Keratinocyte (primary cell): ENCODE data around the gene CTTN. TPM values are rescaled to one million over a fixed set of nuclear protein-coding genes. Genes with fewer than 3 reads are reported as not detected.

ENCODE experiments used
- DNase-seq: peaks from one replicate; pipeline ENCODE4 v3.0.0-alpha.2; 2011; ENCODE audit warnings: low read depth, missing footprints, low spot score
- FAIRE-seq: peaks from 2 replicates; lab custom pipeline; 2011; peaks lifted over from hg19 to GRCh38; lab: Jason Lieb, UNC
- H2AFZ ChIP-seq: 2 replicates; pipeline ENCODE4 v1.6.0; 2012; ENCODE audit warnings: low read length, control low read depth, inconsistent platforms; ENCODE audit not compliant: control insufficient read depth
- H3K27ac ChIP-seq: 2 replicates; pipeline ENCODE4 v1.5.1; 2011; ENCODE audit warnings: low read length; ENCODE audit not compliant: control insufficient read depth, insufficient read depth
- H3K27me3 ChIP-seq: 3 replicates; pipeline ENCODE4 v1.6.0; 2011; ENCODE audit warnings: low read length; ENCODE audit not compliant: control insufficient read depth, insufficient read depth; ENCODE audit errors: extremely low read depth
- H3K36me3 ChIP-seq, 2 experiments: 2 replicates in 1 of 2; 3 replicates in 1 of 2; pipeline ENCODE4 v1.5.1; 2011; ENCODE audit warnings: low read length in 2 of 2, mild to moderate bottlenecking in 1 of 2; ENCODE audit not compliant: control insufficient read depth in 2 of 2, insufficient read depth in 2 of 2; ENCODE audit errors: extremely low read depth in 1 of 2
- H3K4me1 ChIP-seq: 3 replicates; pipeline ENCODE4 v1.5.1; 2011; ENCODE audit warnings: low read length; ENCODE audit not compliant: control insufficient read depth, insufficient read depth; ENCODE audit errors: extremely low read depth
- H3K4me2 ChIP-seq: 3 replicates; pipeline ENCODE4 v1.6.0; 2011; ENCODE audit warnings: low read depth, low read length; ENCODE audit not compliant: control insufficient read depth, insufficient read depth; ENCODE audit errors: extremely low read depth
- H3K4me3 ChIP-seq, 3 experiments: fragments of 200-600 bp in 1 of 3; sonication (generic) in 1 of 3; 2 replicates in 2 of 3; 3 replicates in 1 of 3; pipeline ENCODE4 v1.5.1; 2011 to 2016; ENCODE audit warnings: low read length in 3 of 3, mild to moderate bottlenecking in 3 of 3, control low read depth in 2 of 3, inconsistent platforms in 1 of 3, low read depth in 1 of 3, mixed read lengths in 1 of 3, mixed run types in 1 of 3, moderate library complexity in 1 of 3; ENCODE audit not compliant: control insufficient read depth in 2 of 3, insufficient read depth in 2 of 3; ENCODE audit errors: extremely low read depth in 1 of 3
- H3K79me2 ChIP-seq: 2 replicates; pipeline ENCODE4 v1.6.0; 2012; ENCODE audit warnings: low read length; ENCODE audit not compliant: control insufficient read depth, insufficient read depth
- H3K9ac ChIP-seq: 3 replicates; pipeline ENCODE4 v1.6.0; 2011; ENCODE audit warnings: low read length; ENCODE audit not compliant: control insufficient read depth, insufficient read depth; ENCODE audit errors: extremely low read depth
- H3K9me1 ChIP-seq: 3 replicates; pipeline ENCODE4 v1.6.0; 2011; ENCODE audit warnings: low read length; ENCODE audit not compliant: control insufficient read depth, insufficient read depth; ENCODE audit errors: extremely low read depth
- H3K9me3 ChIP-seq: 2 replicates; pipeline ENCODE4 v1.5.1; 2012; ENCODE audit warnings: low read depth, low read length; ENCODE audit not compliant: control insufficient read depth
- H4K20me1 ChIP-seq: 3 replicates; pipeline ENCODE4 v1.6.0; 2011; ENCODE audit warnings: low read length; ENCODE audit not compliant: control insufficient read depth, insufficient read depth; ENCODE audit errors: extremely low read depth
- CTCF ChIP-seq, 3 experiments: IDR thresholded peaks in 1 of 3; conservative IDR thresholded peaks in 1 of 3; optimal IDR thresholded peaks in 1 of 3; 2 replicates in 2 of 3; 3 replicates in 1 of 3; pipeline versions ENCODE3 to v1.5.1; 2011; ENCODE audit warnings: low read length in 3 of 3, mild to moderate bottlenecking in 3 of 3, moderate library complexity in 2 of 3, control low read depth in 1 of 3, inconsistent platforms in 1 of 3; ENCODE audit not compliant: insufficient read depth in 2 of 3; ENCODE audit errors: extremely low read depth in 1 of 3
- EZH2 ChIP-seq: IDR thresholded peaks from one replicate; pipeline ENCODE4 v1.6.1; 2012; ENCODE audit warnings: inconsistent platforms, mild to moderate bottlenecking, low read length, moderate library complexity
- dilution Hi-C: fragments of 300-500 bp; cut with MboI; formaldehyde crosslinking; loops from one replicate; pipeline ENCODE4 v1.7.0; 2020; ENCODE audit warnings: low sequenced_read_pairs; ENCODE audit not compliant: extremely low pct_ligation_motif_present
- polyA plus RNA-seq, 5 experiments: library from polyadenylated mRNA; depleted of rRNA in 3 of 5; stranded (reverse) in 3 of 5; stranded (forward) in 1 of 5; unstranded in 1 of 5; fragments of >200 nt; gene quantifications; 1 replicate in 1 of 5; 2 replicates in 3 of 5; 3 replicates in 1 of 5; pipeline versions ENCODE4 v1.2.1 to v1.2.3, GENCODE V29; 2011 to 2012; ENCODE audit warnings: missing spikeins in 2 of 5, low read depth in 1 of 5, low replicate concordance in 1 of 5

CTTN gene
- polyA plus RNA-seq, 1 donor (not counting 4 experiments of a cell fraction or from before 2014, with no cell fraction given): 184 TPM

- no peaks in the 10 kb centered on the region for H3K4me1 ChIP-seq
- no peaks in the 10 kb centered on the region for H3K9me1 ChIP-seq
- TF ChIP-seq EZH2 (no peak), CTCF (optimal IDR thresholded peaks at IDR 0.05 in 1 of 3, IDR thresholded peaks at IDR 0.05 in 1 of 3, conservative IDR thresholded peaks at IDR 0.05 in 1 of 3; ENCODE audit: extremely low read depth in 1 of 3, insufficient read depth in 2 of 3, low read length in 3 of 3) (no peak)
- H3K36me3 ChIP-seq: peaks cover 11 to 23% of the 10 kb centered on the region in 2 experiments
- H3K27me3 ChIP-seq: no peaks in the 10 kb centered on the region
- no peak overlapping the region for H3K4me3 ChIP-seq
- no peaks in the 10 kb centered on the region for H3K79me2 ChIP-seq
- FAIRE-seq: no peak
- H4K20me1 ChIP-seq: no peaks in the 10 kb centered on the region
- no peak overlapping the region for H3K27ac ChIP-seq
- no peak overlapping the region for H3K4me2 ChIP-seq
- no peak overlapping the region for H2AFZ ChIP-seq
- H3K9me3 ChIP-seq: no peaks in the 10 kb centered on the region
- dilution Hi-C loops: no loop called here
- no peak for DNase-seq
- no peak overlapping the region for H3K9ac ChIP-seq
Measured at GRCh38 chr11:70364745-70365543, 33.4 kb upstream of the CTTN start.

- dilution Hi-C loops: no loop called here
- Histone ChIP-seq H3K27me3 (no peaks in the 10 kb centered on the region), H3K9me3 (no peaks in the 10 kb centered on the region), H3K9ac (no peak overlapping the region), H3K79me2 (no peaks in the 10 kb centered on the region), H3K9me1 (no peaks in the 10 kb centered on the region), H3K4me2 (no peak overlapping the region), H3K27ac (no peak overlapping the region), H3K36me3 (peaks cover 11 to 21% of the 10 kb centered on the region in 2 experiments), H4K20me1 (no peaks in the 10 kb centered on the region), H2AFZ (no peak overlapping the region), H3K4me3 (no peak overlapping the region), H3K4me1 (no peaks in the 10 kb centered on the region)
- TF ChIP-seq CTCF (optimal IDR thresholded peaks at IDR 0.05 in 1 of 3, IDR thresholded peaks at IDR 0.05 in 1 of 3, conservative IDR thresholded peaks at IDR 0.05 in 1 of 3; ENCODE audit: extremely low read depth in 1 of 3, insufficient read depth in 2 of 3, low read length in 3 of 3) (no peak), EZH2 (no peak)
- DNase-seq: no peak
- no peak for FAIRE-seq
Measured at GRCh38 chr11:70365544-70365927, 32.8 kb upstream of the CTTN start.
